Measurements from ENCODE around the gene REEP6. TPM values are rescaled to one million over a fixed set of nuclear protein-coding genes. Genes with fewer than 3 reads are reported as not detected.

REEP6 gene
- 3.8 to 5.9 TPM (median 5.4 TPM) in 5 replicates for total RNA-seq (2022; extraction: Qiagen RNA extraction; ENCODE audit: low read depth)

GRCh38 chr19:1491114-1491848 lies at the start of gene REEP6:
Gene REEP6, plus strand, starts transcription at chr19:1491181. Its CDS starts 89 bp downstream, at chr19:1491270.

GRCh38 chr19:1449467-1450442 lies 41.2 kb upstream of the REEP6 start, which contains the start of gene APC2:
Gene APC2, plus strand, starts transcription at chr19:1450121. Its CDS starts 2,881 bp downstream, at chr19:1453002.

GRCh38 chr19:1478934-1479707 lies 11.9 kb upstream of the REEP6 start, which contains the start of gene C19orf25:
Gene C19orf25, minus strand, starts transcription at chr19:1479215. Its CDS starts 312 bp downstream, at chr19:1478903.

DNA sequence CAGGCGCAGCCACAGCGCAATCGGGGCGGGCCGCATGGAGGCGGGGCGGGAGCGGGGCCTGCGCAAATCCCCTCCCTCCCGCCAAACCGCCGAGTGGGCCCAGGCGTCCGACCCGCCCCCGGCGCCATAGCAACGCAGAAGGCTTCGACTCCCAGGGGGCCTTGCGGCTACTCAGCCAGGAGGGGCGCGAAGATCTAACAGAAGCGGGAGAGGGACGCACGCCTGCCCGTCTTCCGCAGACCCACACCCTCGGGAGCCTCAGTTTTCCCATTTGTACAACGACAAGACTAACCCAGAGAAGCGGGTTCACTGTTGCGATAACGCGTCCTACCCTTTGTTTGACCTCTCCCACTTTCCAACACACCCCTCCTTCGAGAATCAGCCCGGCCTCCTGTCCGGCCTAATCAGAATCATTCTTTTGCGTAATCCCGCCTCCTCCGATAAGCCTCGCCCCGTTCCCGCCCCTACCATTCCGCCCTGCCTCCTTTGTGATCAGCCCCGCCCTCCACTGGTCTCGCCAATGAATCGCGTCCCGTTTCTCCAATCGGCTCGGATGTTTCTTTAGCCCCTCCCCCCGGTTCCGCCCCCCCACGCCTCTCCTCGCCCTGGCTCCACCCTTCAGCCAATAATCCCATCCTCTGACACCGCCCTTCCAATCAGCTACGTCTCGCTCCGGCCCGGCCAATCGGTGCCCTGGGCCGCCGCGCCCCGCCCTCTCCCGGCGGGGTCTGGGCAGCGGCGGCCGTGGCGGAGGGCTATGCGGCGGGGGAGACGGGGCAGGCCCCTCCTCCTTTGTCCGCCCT lies 469 bp upstream of the REEP6 start, which contains the start of gene PCSK4:
TSS of gene PCSK4 (minus strand) at position 40 of the 803 bp plus-strand sequence. CDS start at position 36, 4 bp downstream.

DNA sequence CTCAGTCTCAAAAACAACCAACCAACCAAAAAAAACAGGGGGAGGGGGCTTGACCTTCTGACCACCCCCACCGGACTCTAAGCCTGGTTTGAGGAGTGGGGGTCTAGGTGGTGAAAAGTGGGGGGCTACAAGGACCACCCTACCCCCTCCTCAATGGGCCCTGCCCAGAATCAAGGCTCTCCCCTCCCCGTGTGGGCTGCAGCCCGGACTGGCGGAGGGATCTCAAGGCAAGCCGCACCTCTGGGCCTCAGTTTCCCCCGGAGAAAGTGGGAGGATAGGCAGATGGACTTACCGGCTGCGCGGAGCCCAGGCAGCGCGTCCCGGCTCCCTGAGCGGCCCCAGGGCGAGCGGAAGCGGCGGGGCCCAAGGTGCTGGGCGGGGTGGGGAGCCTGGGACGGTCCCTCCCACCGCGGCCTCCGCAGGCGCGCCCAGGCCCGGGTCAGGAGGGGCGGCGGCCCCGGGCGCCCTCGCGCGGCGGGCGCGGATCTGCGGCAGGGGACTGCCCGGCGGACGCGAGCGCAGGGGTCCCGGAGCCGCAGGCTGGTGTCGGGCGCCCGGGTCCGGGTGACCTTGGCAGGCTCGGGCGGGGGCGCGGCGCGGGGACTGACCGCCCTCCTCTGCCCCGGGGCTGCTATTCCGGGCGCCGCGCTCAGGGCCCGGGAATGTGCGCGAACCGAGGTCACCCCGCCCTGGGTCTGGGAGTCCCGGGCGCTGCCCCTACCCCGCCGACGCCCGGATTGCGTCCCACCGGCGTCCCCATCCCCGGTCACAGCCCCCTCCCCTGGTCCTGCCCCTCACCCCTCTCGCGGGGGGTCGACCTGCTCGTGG lies 21.9 kb downstream of the REEP6 start, which contains the start of gene ADAMTSL5:
TSS of gene ADAMTSL5 (minus strand) at position 349 of the 828 bp plus-strand sequence. CDS start 2,076 bp downstream, outside the sequence.

GRCh38 chr19:1523412-1524286 lies 32.7 kb downstream of the REEP6 start, which contains the start of gene PLK5:
Gene PLK5, plus strand, starts transcription at chr19:1524077. Its CDS starts 2,920 bp downstream, at chr19:1526997.

Other genes with a start within 250 kb of the REEP6 start
- gene ATP5F1D, start 249.4 kb upstream of the REEP6 start, total RNA-seq (2022; extraction: Qiagen RNA extraction; ENCODE audit: low read depth), result 84.2 to 179 TPM (median 170 TPM) in 5 replicates
- gene MIDN, start 242.6 kb upstream of the REEP6 start, total RNA-seq (2022; extraction: Qiagen RNA extraction; ENCODE audit: low read depth), result 37.1 to 48.7 TPM (median 42.2 TPM) in 5 replicates
- gene CIRBP, start 221.8 kb upstream of the REEP6 start, total RNA-seq (2022; extraction: Qiagen RNA extraction; ENCODE audit: low read depth), result 89.7 to 185 TPM (median 104 TPM) in 5 replicates
- 49.3 to 93.2 TPM (median 86.5 TPM) in 5 replicates for gene FAM174C, start 215.7 kb upstream of the REEP6 start, total RNA-seq (2022; extraction: Qiagen RNA extraction; ENCODE audit: low read depth)
- 0.95 to 2.7 TPM (median 1.9 TPM) in 5 replicates for gene EFNA2, start 205.3 kb upstream of the REEP6 start, total RNA-seq (2022; extraction: Qiagen RNA extraction; ENCODE audit: low read depth)
- 64.5 to 83.8 TPM (median 67.2 TPM) in 5 replicates for gene NDUFS7, start 107.3 kb upstream of the REEP6 start, total RNA-seq (2022; extraction: Qiagen RNA extraction; ENCODE audit: low read depth)
- gene GAMT, start 89.6 kb upstream of the REEP6 start, total RNA-seq (2022; extraction: Qiagen RNA extraction; ENCODE audit: low read depth), result 23.9 to 43.1 TPM (median 40.5 TPM) in 5 replicates
- gene DAZAP1, start 83.6 kb upstream of the REEP6 start, total RNA-seq (2022; extraction: Qiagen RNA extraction; ENCODE audit: low read depth), result 85.0 to 111 TPM (median 101 TPM) in 5 replicates
- 1,330 to 2,073 TPM (median 1,926 TPM) in 5 replicates for gene RPS15, start 52.8 kb upstream of the REEP6 start, total RNA-seq (2022; extraction: Qiagen RNA extraction; ENCODE audit: low read depth)
- gene APC2, start 41.1 kb upstream of the REEP6 start, total RNA-seq (2022; extraction: Qiagen RNA extraction; ENCODE audit: low read depth), result 0.69 to 2.1 TPM (median 1.3 TPM) in 5 replicates
- gene C19orf25, start 12.0 kb upstream of the REEP6 start, total RNA-seq (2022; extraction: Qiagen RNA extraction; ENCODE audit: low read depth), result 11.0 to 20.5 TPM (median 16.4 TPM) in 5 replicates
- 0.48 to 1.0 TPM (median 0.92 TPM) in 5 replicates for gene PCSK4, start 831 bp upstream of the REEP6 start, total RNA-seq (2022; extraction: Qiagen RNA extraction; ENCODE audit: low read depth)
- gene ADAMTSL5, start 21.8 kb downstream of the REEP6 start, total RNA-seq (2022; extraction: Qiagen RNA extraction; ENCODE audit: low read depth), result 2.6 to 3.8 TPM (median 2.8 TPM) in 5 replicates
- not detected in 5 replicates for gene PLK5, start 32.9 kb downstream of the REEP6 start, total RNA-seq (2022; extraction: Qiagen RNA extraction; ENCODE audit: low read depth)
- gene MEX3D, start 77.1 kb downstream of the REEP6 start, total RNA-seq (2022; extraction: Qiagen RNA extraction; ENCODE audit: low read depth), result 6.6 to 14.1 TPM (median 13.2 TPM) in 5 replicates
- gene MBD3, start 101.7 kb downstream of the REEP6 start, total RNA-seq (2022; extraction: Qiagen RNA extraction; ENCODE audit: low read depth), result 28.2 to 52.2 TPM (median 47.2 TPM) in 5 replicates
- 93.4 to 214 TPM (median 164 TPM) in 5 replicates for gene UQCR11, start 114.3 kb downstream of the REEP6 start, total RNA-seq (2022; extraction: Qiagen RNA extraction; ENCODE audit: low read depth)
- 45.9 to 72.5 TPM (median 61.9 TPM) in 5 replicates for gene TCF3, start 161.4 kb downstream of the REEP6 start, total RNA-seq (2022; extraction: Qiagen RNA extraction; ENCODE audit: low read depth)

All from A549 treated with RU486 at 1 μM for 4 hours (cell line).